GM19240 (cell line): ENCODE data around the gene NEK3.
"Not testable (repeated sequence)": the region's sequence is repeated elsewhere in the genome, so short reads cannot be mapped to it uniquely, and the experiment has no call there.

ENCODE experiments used
- DNase-seq: peaks from one replicate; pipeline ENCODE4 v3.0.0; 2011; ENCODE audit warnings: low spot score; ENCODE audit not compliant: insufficient read length

The NEK3 gene

DNA sequence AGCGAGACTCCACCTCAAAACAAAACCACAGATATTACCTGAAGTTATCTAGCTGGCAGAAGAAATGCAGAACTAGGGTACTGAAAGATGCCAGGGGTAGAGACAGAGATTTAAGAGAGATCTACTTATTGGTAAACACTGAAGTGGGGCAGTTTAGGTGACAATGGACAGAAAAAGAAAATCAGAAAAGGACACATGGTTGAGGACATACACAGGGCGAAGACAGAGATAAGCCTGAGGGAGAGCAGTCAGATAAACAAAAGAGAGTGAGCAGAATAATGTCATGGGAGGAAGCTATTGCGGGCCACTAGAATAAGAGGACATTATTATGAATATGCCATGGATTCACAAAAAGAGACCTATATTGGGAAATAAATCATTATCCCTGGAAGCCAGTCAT is 33.9 kb downstream of the NEK3 start:
- DNase-seq = no peak

- DNase-seq = no peak
Observed at GRCh38 chr13:52118595-52118994, 40.8 kb downstream of the NEK3 start.

DNA sequence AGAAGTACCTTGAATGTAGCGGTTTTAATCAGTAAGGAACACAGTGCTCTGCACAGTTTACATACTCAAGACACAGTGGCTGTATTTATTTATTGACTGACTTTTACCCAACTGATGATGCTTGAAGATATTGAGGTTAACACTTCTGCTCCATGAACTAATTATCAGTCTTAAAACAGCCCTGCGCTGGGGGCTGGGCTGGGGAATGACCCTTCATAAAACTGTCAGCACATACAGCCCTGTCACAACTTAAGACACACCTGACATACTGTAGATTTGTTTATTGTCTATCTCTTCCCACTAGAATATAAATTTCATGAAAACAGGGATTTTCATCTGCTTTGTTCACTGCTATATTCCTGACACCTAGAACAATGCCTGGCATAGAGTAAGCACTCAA is 41.3 kb downstream of the NEK3 start:
- no peak for DNase-seq

DNA sequence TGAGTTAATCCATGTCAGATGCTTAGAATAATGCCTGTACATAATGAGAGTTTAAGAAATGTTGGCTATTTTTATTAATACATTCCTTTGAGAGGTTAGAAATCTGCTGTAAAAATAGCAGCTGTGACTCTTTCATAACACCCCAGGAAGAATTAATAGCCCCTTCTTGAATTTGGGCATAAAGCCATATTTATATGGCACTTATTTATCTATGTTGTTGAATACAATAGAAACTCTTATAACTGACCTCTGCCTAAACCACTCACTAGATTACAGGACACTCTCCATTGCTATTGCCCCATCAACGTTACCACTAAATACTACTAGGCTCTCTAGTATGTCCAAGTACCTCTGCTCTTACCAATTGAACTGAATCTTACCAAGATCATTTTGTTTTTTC is 46.8 kb downstream of the NEK3 start:
- DNase-seq = no peak

DNA sequence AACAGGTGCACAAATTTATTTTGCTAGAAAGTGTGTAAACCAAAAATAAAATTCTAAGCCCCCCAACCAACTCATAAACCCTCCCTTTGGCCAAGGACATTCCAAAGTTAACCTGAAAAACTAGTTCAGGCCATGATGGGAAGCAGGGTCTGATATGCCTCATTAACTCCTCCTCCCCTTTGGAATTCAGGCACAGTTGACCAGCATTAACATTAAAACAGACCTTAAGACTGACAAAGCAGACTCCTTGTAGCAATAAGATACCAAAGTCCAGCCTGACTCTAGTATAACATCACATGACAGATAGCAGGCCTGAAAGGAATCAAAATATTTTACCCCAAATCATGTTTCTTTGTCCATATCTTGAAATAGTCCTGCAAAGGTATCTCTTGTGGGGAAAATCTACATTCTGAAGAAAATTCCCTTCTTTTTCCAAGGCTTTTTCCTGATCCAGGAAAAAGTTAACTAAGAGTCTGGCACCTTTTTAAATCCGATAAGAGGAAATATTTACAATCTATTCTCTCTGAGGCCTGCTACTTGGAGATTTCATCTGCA is 50.2 kb downstream of the NEK3 start:
- DNase-seq = no peak

DNA sequence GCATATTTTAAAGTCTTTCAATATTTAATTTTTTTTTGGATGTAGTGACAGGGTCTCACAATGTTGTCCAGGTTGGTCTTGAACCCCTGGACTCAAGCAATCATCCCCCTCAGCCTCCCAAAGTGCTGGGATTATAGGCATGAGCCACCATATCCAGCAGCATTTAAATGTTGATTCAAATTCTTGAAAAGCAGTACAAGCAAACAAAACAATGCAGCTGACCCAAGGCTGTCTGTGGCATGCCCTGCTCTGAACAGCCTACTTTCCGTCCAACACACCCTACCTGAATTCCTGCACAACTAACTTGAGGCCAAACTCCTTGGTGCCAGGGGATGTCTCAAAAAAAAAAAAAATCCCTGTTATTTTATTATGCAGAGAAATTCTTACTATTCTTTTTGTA is 53.6 kb downstream of the NEK3 start:
- no peak for DNase-seq

GRCh38 chr13:52104624-52105023 is 54.8 kb downstream of the NEK3 start:
- DNase-seq = no peak

- no peak for DNase-seq
Observed at GRCh38 chr13:52103386-52103785, 56.0 kb downstream of the NEK3 start.

DNA sequence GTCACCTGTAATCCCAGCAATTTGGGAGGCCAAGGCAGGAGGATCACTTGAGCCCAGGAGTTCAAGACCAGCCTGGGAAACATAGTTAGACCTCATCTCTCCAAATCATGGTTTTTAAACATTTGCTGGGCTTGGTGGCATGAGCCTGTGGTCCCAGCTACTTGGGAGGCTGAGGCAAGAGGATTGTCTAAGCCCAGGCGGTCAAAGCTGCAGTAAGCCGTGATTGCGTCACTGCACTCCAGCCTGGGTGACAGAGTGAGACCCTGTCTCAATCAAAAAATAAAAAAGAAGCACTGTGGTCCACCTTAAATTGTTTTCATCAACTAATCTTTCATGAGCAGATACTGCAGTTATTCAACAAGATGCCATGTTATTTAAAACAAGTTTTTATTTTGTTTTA is 57.0 kb downstream of the NEK3 start:
- DNase-seq = not testable (repeated sequence)

DNA sequence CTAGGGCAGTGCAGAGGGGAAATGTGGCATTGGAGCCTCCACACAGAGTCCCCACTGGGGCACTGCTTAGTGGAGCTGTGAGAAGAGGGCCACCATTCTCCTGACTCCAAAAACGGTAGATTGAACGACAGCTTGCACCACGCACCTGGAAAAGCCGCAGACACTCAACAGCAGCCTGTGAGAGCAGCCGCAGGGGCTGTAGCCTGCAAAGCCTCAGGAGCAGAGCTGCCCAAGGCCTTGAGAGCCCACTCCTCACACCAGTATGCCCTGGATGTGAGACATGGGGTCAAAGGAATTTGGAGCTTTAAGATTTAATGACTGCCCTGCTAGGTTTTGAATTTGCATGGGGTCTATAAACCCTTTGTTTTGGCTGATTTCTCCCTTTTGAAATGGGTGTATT is 62.2 kb downstream of the NEK3 start:
- no peak for DNase-seq

- DNase-seq = no peak
Observed at GRCh38 chr13:52096748-52097147, 62.6 kb downstream of the NEK3 start.

- DNase-seq = no peak
Observed at GRCh38 chr13:52096062-52096461, 63.3 kb downstream of the NEK3 start.

DNA sequence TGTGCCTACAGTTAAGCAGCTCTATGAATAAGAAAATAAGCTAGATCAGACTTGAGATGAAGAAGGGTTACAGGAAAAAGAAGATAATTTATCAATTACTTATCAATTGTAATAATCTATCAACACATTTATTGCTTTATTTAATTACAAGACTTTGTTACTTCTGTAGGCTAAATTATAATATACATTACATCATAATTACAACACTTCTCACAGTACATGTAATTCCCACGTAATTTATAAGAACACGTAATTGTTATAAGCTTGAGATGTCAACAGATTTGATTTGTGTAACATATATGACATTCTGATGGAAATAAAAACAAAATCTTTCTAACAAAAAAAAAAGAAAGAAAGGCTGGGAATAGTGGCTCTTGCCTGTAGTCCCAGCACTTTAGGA is 67.3 kb downstream of the NEK3 start:
- DNase-seq = no peak

DNA sequence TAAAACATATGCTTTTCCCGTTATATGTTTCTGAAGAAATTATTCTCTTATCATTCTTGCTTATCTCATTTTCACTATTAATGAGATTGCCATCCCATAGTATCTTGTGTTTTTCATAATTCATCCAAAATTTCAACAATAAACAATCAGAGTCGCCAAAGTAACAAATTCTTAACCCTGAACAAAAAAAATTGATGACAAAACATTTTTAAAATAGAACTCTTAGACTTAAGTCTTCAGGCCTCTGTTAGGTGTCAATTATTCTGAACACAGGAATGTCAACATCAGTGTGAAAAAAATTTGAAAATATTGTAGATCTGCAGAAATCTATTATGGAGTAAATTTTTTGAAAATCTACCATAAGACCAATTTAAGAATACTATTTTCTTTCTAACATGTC is 67.9 kb downstream of the NEK3 start:
- no peak for DNase-seq

DNA sequence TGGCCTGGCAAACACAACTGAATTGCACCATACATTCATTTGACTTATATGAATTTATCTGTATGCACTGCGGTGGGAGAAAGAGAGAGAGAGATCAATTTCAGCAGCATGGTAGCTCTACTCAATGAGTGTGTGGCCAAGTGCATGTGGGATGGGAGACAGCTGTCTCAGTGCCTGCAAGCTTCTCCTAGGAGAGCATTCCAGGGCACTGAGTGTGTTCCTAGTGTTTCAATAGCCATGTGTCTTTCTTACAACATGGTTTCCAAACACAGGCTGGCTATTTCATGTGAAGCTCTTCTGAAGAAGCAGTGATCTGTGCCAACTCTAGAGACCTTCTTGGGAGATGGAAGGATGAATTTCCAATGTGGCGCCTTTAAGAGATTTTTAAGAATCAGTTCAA is 74.0 kb downstream of the NEK3 start:
- DNase-seq = no peak

GRCh38 chr13:52084981-52085380 is 74.4 kb downstream of the NEK3 start:
- not testable (repeated sequence) for DNase-seq
